Activated T-helper 1 cell treated with Interleukin-2 at 50 U/mL for 16 hours (primary cell): ENCODE results near the gene LRRIQ3.

Source experiments
- DNase-seq: peaks from one replicate; pipeline ENCODE4 v3.0.0-alpha.2; 2020; ENCODE audit warnings: low read depth

The LRRIQ3 gene

GRCh38 chr1:74113333-74113732, 84.6 kb downstream of the LRRIQ3 start:
- DNase-seq = no peak

- no peak for DNase-seq
Measured at GRCh38 chr1:74107394-74107793, 90.6 kb downstream of the LRRIQ3 start.

GRCh38 chr1:74091371-74091770, 106.6 kb downstream of the LRRIQ3 start:
- no peak for DNase-seq

- DNase-seq = no peak
Measured at GRCh38 chr1:74083128-74083527, 114.8 kb downstream of the LRRIQ3 start.

- no peak for DNase-seq
Measured at GRCh38 chr1:74065081-74065480, 132.9 kb downstream of the LRRIQ3 start.

GRCh38 chr1:74057719-74058118, 140.3 kb downstream of the LRRIQ3 start:
- DNase-seq = no peak

GRCh38 chr1:74053407-74053806, 144.6 kb downstream of the LRRIQ3 start:
- DNase-seq = no peak

- no peak for DNase-seq
Measured at GRCh38 chr1:74050386-74050785, 147.6 kb downstream of the LRRIQ3 start.

GRCh38 chr1:74038042-74038441, 159.9 kb downstream of the LRRIQ3 start:
- DNase-seq = no peak

GRCh38 chr1:74012583-74012982, 185.4 kb downstream of the LRRIQ3 start:
- no peak for DNase-seq

- DNase-seq = no peak
Measured at GRCh38 chr1:74011736-74012135, 186.2 kb downstream of the LRRIQ3 start.

- no peak for DNase-seq
Measured at GRCh38 chr1:74010206-74010605, 187.8 kb downstream of the LRRIQ3 start.

GRCh38 chr1:74005533-74005932, 192.4 kb downstream of the LRRIQ3 start:
- no peak for DNase-seq

- no peak for DNase-seq
Measured at GRCh38 chr1:74003806-74004205, 194.2 kb downstream of the LRRIQ3 start.

- no peak for DNase-seq
Measured at GRCh38 chr1:73998348-73998959, 199.5 kb downstream of the LRRIQ3 start.

- no peak for DNase-seq
Measured at GRCh38 chr1:73980324-73981040, 217.5 kb downstream of the LRRIQ3 start.

GRCh38 chr1:73979684-73980083, 218.3 kb downstream of the LRRIQ3 start:
- no peak for DNase-seq

- DNase-seq = no peak
Measured at GRCh38 chr1:73978964-73979363, 219.0 kb downstream of the LRRIQ3 start.
